HepG2 (cell line): Measurements from ENCODE around the gene NXN. TPM values are rescaled to one million over a fixed set of nuclear protein-coding genes. Genes with fewer than 3 reads are reported as not detected.

Experiments
- ATAC-seq: fragments of 200-7000 bp; cut with Tn5 transposase; 3 replicates; pipeline ENCODE4 v1.9.1; 2020; ENCODE audit warnings: mild to moderate bottlenecking, moderate library complexity
- BruUV-seq: library from RNA; stranded (reverse); fragments of 400-500 nt; replicated peaks from 2 replicates; lab custom pipeline; 2021; lab: Mats Ljungman, UMichigan
- CTCF ChIA-PET: fragments of 300-600 bp; formaldehyde crosslinking; extraction: SDS; loops from one replicate; lab custom pipeline; 2021; ENCODE audit warnings: low total read pairs, inconsistent platforms, low intra/inter-chr PET ratio; lab: Yijun Ruan, JAX
- POLR2A ChIA-PET: fragments of 350-600 bp; sonication (Branson Sonifier 250); formaldehyde crosslinking; loops from one replicate; lab custom pipeline; 2020; ENCODE audit warnings: antibody characterized with exemption, inconsistent platforms; lab: Yijun Ruan, JAX
- DNase-seq: peaks from one replicate; pipeline ENCODE4 v3.0.0-alpha.2; 2015; ENCODE audit warnings: low spot score
- FAIRE-seq: peaks from 3 replicates; lab custom pipeline; 2011; peaks lifted over from hg19 to GRCh38; lab: Jason Lieb, UNC
- H2AFZ ChIP-seq: one replicate; pipeline ENCODE4 v1.6.1; 2011; ENCODE audit warnings: low read length, inconsistent platforms
- H3K27ac ChIP-seq: fragments of 300-600 bp; 3 replicates; pipeline ENCODE4 v1.8.0; 2011; ENCODE audit warnings: mixed run types, mild to moderate bottlenecking, mixed read lengths, low read length, inconsistent platforms; ENCODE audit not compliant: insufficient read depth; ENCODE audit errors: extremely low read length
- H3K27me3 ChIP-seq, 2 experiments: fragments of 200-600 bp in 1 of 2; 2 replicates in 1 of 2; 3 replicates in 1 of 2; pipeline versions ENCODE4 v1.6.0 to v1.8.0; 2011; ENCODE audit warnings: low read length in 2 of 2, mild to moderate bottlenecking in 2 of 2, moderate library complexity in 2 of 2, inconsistent platforms in 1 of 2; ENCODE audit not compliant: insufficient read depth in 2 of 2, control insufficient read depth in 1 of 2
- H3K36me3 ChIP-seq, 2 experiments: fragments of 200-600 bp in 1 of 2; replicated peaks in 1 of 2; 2 replicates in 1 of 2; 3 replicates in 1 of 2; pipeline versions ENCODE4 v1.5.1 to v1.8.0; 2011; ENCODE audit warnings: low read length in 2 of 2, inconsistent platforms in 1 of 2; ENCODE audit not compliant: insufficient read depth in 2 of 2, control insufficient read depth in 1 of 2
- H3K4me1 ChIP-seq: 2 replicates; pipeline ENCODE4 v1.5.1; 2012; ENCODE audit warnings: low read length, inconsistent platforms; ENCODE audit not compliant: insufficient read depth
- H3K4me2 ChIP-seq: 2 replicates; pipeline ENCODE4 v1.6.0; 2011; ENCODE audit warnings: low read depth, low read length, inconsistent platforms
- H3K4me3 ChIP-seq, 3 experiments: fragments of 200-600 bp in 1 of 3; sonication (generic), shearing (Covaris generic) in 1 of 3; replicated peaks in 1 of 3; 2 replicates each; pipeline ENCODE4 v1.5.1; 2011 to 2016; ENCODE audit warnings: low read length in 3 of 3, inconsistent platforms in 2 of 3, low read depth in 2 of 3, mild to moderate bottlenecking in 2 of 3, control low read depth in 1 of 3, mixed read lengths in 1 of 3; ENCODE audit not compliant: insufficient read depth in 1 of 3
- H3K79me2 ChIP-seq: one replicate; pipeline ENCODE4 v1.6.1; 2011; ENCODE audit warnings: low read length, inconsistent platforms; ENCODE audit not compliant: insufficient read depth
- H3K9ac ChIP-seq: 2 replicates; pipeline ENCODE4 v1.6.0; 2011; ENCODE audit warnings: mild to moderate bottlenecking, low read depth, low read length, inconsistent platforms; ENCODE audit not compliant: insufficient read depth
- H3K9me3 ChIP-seq: 2 replicates; pipeline ENCODE4 v1.5.1; 2012; ENCODE audit warnings: mild to moderate bottlenecking, low read length
- H4K20me1 ChIP-seq: 2 replicates; pipeline ENCODE4 v1.6.0; 2011; ENCODE audit warnings: inconsistent platforms, mild to moderate bottlenecking, low read length, moderate library complexity; ENCODE audit not compliant: insufficient read depth
- GABPA ChIP-seq, 2 experiments: IDR thresholded peaks; 2 replicates each; pipeline ENCODE4 v1.6.1; 2011 to 2016; ENCODE audit warnings: low read depth in 2 of 2, low read length in 1 of 2, missing biosample characterization in 1 of 2, missing genetic modification characterization in 1 of 2
- HMGXB4 ChIP-seq, 2 experiments: sonication (generic) in 1 of 2; formaldehyde crosslinking in 1 of 2; IDR thresholded peaks; 2 replicates each; pipeline versions ENCODE4 v1.4.0 to v1.6.1; 2018 to 2020; ENCODE audit warnings: missing genetic modification reagents in 2 of 2, borderline replicate concordance in 1 of 2, low read depth in 1 of 2, mild to moderate bottlenecking in 1 of 2, missing biosample characterization in 1 of 2
- ISX ChIP-seq: sonication (generic); formaldehyde crosslinking; conservative IDR thresholded peaks from 2 replicates; pipeline ENCODE4 v1.5.0; 2020; ENCODE audit warnings: missing genetic modification reagents
- KAT7 ChIP-seq: IDR thresholded peaks from 2 replicates; pipeline ENCODE4 v1.6.1; 2018; ENCODE audit warnings: borderline replicate concordance, missing compliant biosample characterization
- NKX3-1 ChIP-seq: sonication (generic); formaldehyde crosslinking; IDR thresholded peaks from 2 replicates; pipeline ENCODE4 v1.5.0; 2020; ENCODE audit warnings: missing genetic modification reagents
- REL ChIP-seq: sonication (generic); formaldehyde crosslinking; conservative IDR thresholded peaks from 2 replicates; pipeline ENCODE4 v1.8.0; 2022; ENCODE audit warnings: mild to moderate bottlenecking, missing genetic modification reagents, moderate library complexity
- SOX6 ChIP-seq, 2 experiments: fragments of 450-650 bp in 1 of 2; sonication (generic) in 1 of 2; formaldehyde crosslinking in 1 of 2; IDR thresholded peaks; 2 replicates each; pipeline versions ENCODE4 v1.4.0 to v1.6.1; 2017 to 2020; ENCODE audit warnings: antibody characterized with exemption in 1 of 2, mild to moderate bottlenecking in 1 of 2, missing genetic modification reagents in 1 of 2
- SP4 ChIP-seq: sonication (generic); formaldehyde crosslinking; IDR thresholded peaks from 2 replicates; pipeline ENCODE4 v1.8.1; 2023; ENCODE audit warnings: mild to moderate bottlenecking, missing genetic modification reagents
- U2AF2 ChIP-seq: fragments of 200-400 bp; formaldehyde crosslinking; IDR thresholded peaks from 2 replicates; pipeline ENCODE4 v1.6.1; 2017; ENCODE audit warnings: low read depth, mild to moderate bottlenecking, low read length
- ZNF225 ChIP-seq: sonication (generic); formaldehyde crosslinking; IDR thresholded peaks from 2 replicates; pipeline ENCODE4 v1.4.0; 2020; ENCODE audit warnings: mild to moderate bottlenecking, missing genetic modification reagents
- ZNF496 ChIP-seq: sonication (generic); formaldehyde crosslinking; IDR thresholded peaks from 2 replicates; pipeline ENCODE4 v1.8.1; 2023; ENCODE audit warnings: mild to moderate bottlenecking, moderate library complexity, missing genetic modification reagents; ENCODE audit not compliant: insufficient replicate concordance
- ZNF607 ChIP-seq: sonication (generic); formaldehyde crosslinking; IDR thresholded peaks from 2 replicates; pipeline ENCODE4 v1.5.1; 2020; ENCODE audit warnings: missing genetic modification reagents, mild to moderate bottlenecking, borderline replicate concordance
- ZNF747 ChIP-seq: sonication (generic); formaldehyde crosslinking; IDR thresholded peaks from 2 replicates; pipeline ENCODE4 v1.8.1; 2023; ENCODE audit warnings: missing genetic modification reagents, mild to moderate bottlenecking, borderline replicate concordance
- ZNF749 ChIP-seq: sonication (generic); formaldehyde crosslinking; IDR thresholded peaks from 2 replicates; pipeline ENCODE4 v1.8.0; 2022; ENCODE audit warnings: mild to moderate bottlenecking, missing genetic modification reagents, moderate library complexity, borderline replicate concordance
- WGBS: methylation state at CpG from one replicate; pipeline ENCODE4 v1.1.6; 2017; ENCODE audit warnings: low lambda C conversion rate; 5-methylcytosine and 5-hydroxymethylcytosine counted together
- in situ Hi-C: cut with HindIII; loops from 2 replicates; pipeline ENCODE4 v1.10.0; 2017; ENCODE audit warnings: low pct_unique_long_range_greater_than_20kb; ENCODE audit not compliant: extremely low pct_ligation_motif_present
- intact Hi-C: fragments of 100-400 bp; cut with micrococcal nuclease; formaldehyde crosslinking; loops from one replicate; pipeline ENCODE4 v1.10.0; 2022; ENCODE audit not compliant: unreplicated experiment
- polyA plus RNA-seq, 8 experiments: library from polyadenylated mRNA; depleted of rRNA in 3 of 8; stranded (reverse) in 7 of 8; unstranded in 1 of 8; fragments of >200 nt; fragmentation: Illumina TruSeq in 4 of 8; extraction: Trizol in 4 of 8; gene quantifications; 2 replicates each; pipeline versions ENCODE4 v1.2.1 to v1.2.3, GENCODE V29; 2011 to 2016; ENCODE audit warnings: low read depth in 4 of 8, missing spikeins in 1 of 8, mixed read lengths in 1 of 8; ENCODE audit not compliant: insufficient read depth in 1 of 8
- total RNA-seq, 5 experiments: library from RNA; depleted of rRNA; stranded (reverse); fragments of >200 nt; fragmentation: Illumina TruSeq; extraction: Trizol; gene quantifications; 2 replicates each; pipeline ENCODE4 v1.2.3, GENCODE V29; 2016; ENCODE audit warnings: low read depth in 1 of 5

Gene NXN
- total and polyA plus RNA-seq, 2 of the 13 experiments (the other 11 are each of a cell fraction or from before 2014, with no cell fraction given), result 22.2 to 24.3 TPM

GRCh38 chr17:877630-878029 lies 101.9 kb downstream of the NXN start:
- Histone ChIP-seq H3K36me3 (no peaks in the 10 kb centered on the region), H3K4me1 (peaks cover 10% of the 10 kb centered on the region)
- intact Hi-C loops, result no loop called here
- DNase-seq (no peak), FAIRE-seq (no peak)
- TF ChIP-seq ZNF747 (CRISPR knock-in tag) (no peak), REL (CRISPR knock-in tag) (no peak), ZNF607 (no peak), SP4 (CRISPR knock-in tag) (no peak), HMGXB4 (CRISPR knock-in tag; IDR thresholded peaks at IDR 0.05; ENCODE audit: borderline replicate concordance in 1 of 2, low read depth in 1 of 2) (no peak), ZNF225 (CRISPR knock-in tag) (no peak), ZNF749 (CRISPR knock-in tag) (no peak), GABPA (IDR thresholded peaks at IDR 0.05; ENCODE audit: low read depth, low read length) (no peak), GABPA (CRISPR knock-in tag; IDR thresholded peaks at IDR 0.05; ENCODE audit: low read depth) (no peak), NKX3-1 (CRISPR knock-in tag) (no peak), ISX (CRISPR knock-in tag) (no peak), SOX6 (IDR thresholded peaks at IDR 0.05) (no peak), SOX6 (CRISPR knock-in tag; IDR thresholded peaks at IDR 0.05) (no peak), U2AF2 (no peak), ZNF496 (CRISPR knock-in tag) (no peak), KAT7 (no peak)
- TF ChIP-seq, all 625 proteins: peak for 0
- H2AFZ ChIP-seq, result no peak overlapping the region
- H4K20me1 ChIP-seq, result no peaks in the 10 kb centered on the region
- whole genome bisulfite sequencing, result 92% methylated on average over 14 of the region's 14 CpGs
- no peak overlapping the region for H3K9ac ChIP-seq
- no TSS peak for BruUV-seq
- no peak overlapping the region for H3K4me3 ChIP-seq
- no peak overlapping the region for H3K27ac ChIP-seq
- ChIA-PET CTCF (no interaction called here), POLR2A (no interaction called here)
- in situ Hi-C loops, result no loop called here
- H3K4me2 ChIP-seq, result no peak overlapping the region
- peaks cover 3% of the 10 kb centered on the region for H3K79me2 ChIP-seq
- no peaks in the 10 kb centered on the region for H3K9me3 ChIP-seq
- no peaks in the 10 kb centered on the region for H3K27me3 ChIP-seq
- no peak for ATAC-seq
